HG02852 (cell line): ENCODE data around the gene WWOX.

Source experiments
- ATAC-seq: cut with Tn5 transposase; IDR thresholded peaks from one replicate; pipeline ENCODE4 v1.9.1; 2021; ENCODE audit warnings: mild to moderate bottlenecking, moderate library complexity; ENCODE audit not compliant: unreplicated experiment

Gene WWOX

GRCh38 chr16:79097166-79097565 lies 997.7 kb downstream of the WWOX start:
- no peak for ATAC-seq

DNA sequence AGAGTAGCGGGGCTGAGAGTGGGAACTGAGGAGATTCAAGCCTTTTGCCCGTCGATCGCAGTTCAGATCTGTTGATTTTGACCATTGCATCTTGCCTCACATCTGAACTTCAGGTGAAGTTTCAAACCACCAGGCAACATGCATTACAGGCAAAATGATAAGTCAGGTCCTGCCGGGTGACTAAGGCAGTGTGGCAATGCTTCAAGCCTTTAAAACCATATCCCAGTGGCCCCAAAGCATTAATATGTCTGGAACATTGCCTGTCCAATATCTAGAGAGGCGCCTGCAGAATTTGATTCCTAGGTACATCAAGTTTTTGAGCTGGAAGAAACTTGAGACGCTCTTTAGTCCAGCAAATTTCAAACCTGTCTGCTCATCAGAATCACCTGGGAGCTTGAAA lies 998.3 kb downstream of the WWOX start:
- no peak for ATAC-seq

GRCh38 chr16:79098907-79099306 lies 999.5 kb downstream of the WWOX start:
- no peak for ATAC-seq

- no peak for ATAC-seq
Observed at GRCh38 chr16:79099716-79100115, 1000.3 kb downstream of the WWOX start.

DNA sequence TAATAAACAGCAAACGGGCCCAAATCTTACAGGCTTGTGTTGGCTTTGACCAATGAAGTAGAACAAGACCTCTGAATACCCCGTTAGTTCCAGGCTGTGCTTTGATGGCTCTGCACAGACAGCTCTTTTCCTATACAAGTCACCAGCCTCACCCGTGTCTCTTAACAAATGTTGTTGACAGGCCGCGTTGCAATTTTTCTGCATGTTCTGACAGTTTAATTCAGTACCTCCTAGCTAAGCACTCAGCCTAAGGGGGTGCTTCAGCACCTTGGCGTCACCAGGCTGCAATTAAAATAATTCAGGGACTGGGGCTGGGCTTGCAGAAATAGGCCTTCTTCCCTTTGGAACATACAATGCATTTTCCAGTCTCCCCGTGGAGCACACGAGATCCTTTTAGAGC lies 1001.0 kb downstream of the WWOX start:
- ATAC-seq = no peak

GRCh38 chr16:79101491-79101890 lies 1002.0 kb downstream of the WWOX start:
- ATAC-seq = no peak

DNA sequence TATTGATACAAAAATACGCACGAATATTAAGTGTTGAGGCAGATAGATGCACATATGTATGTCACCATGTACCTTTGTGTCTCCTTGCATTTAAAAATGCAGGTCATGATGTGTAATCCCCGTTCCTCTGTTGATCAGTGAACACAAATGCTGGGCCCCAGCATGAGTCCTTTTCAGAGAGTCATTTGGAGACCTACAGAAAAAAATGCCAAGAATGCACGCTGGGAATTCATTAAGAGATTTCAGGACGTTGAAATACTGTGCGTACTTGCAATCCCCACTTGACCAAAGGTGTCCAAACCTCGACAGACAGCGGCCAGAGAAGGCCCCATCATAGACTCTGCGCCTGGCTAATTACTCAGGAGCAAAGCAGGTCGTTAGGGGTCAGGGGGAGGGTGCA lies 1005.1 kb downstream of the WWOX start:
- ATAC-seq = no peak

DNA sequence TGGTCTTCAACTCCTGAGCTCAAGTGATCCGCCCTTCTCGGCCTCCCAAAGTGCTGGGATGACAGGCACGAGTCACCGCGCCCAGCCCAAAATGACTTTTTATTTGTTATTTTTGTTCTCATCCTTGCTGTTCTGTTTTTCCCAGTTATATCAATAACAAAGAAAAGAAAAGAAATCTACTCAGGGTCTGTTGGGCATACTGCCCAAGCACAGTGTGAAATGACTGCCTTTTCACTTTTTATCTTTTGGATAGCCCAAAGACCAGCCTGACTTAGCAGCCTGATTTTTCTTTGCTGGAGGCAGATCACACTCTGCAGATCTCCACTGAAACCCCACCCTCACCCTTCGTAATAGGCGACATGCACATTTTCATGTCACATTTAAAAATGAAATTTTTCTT lies 1007.8 kb downstream of the WWOX start:
- no peak for ATAC-seq

DNA sequence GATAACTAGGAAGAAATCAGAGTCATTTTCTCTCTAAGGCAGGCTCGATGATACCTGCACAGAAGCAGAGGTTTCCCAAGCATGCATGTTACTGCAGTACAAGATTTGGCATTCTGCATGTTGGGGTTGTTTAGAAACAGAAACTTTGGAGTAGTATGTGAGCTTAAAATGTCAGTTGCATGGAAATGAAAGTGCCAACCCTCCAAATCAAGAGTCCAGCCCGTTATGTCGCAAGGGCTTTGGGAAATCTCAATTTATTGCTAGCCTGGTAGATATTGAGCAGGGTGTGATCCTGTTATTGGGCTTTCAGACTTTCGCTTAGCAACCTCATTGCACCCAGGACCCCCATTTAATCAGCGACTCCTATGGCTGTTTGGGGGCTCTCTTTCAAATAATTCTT lies 1010.3 kb downstream of the WWOX start:
- no peak for ATAC-seq

DNA sequence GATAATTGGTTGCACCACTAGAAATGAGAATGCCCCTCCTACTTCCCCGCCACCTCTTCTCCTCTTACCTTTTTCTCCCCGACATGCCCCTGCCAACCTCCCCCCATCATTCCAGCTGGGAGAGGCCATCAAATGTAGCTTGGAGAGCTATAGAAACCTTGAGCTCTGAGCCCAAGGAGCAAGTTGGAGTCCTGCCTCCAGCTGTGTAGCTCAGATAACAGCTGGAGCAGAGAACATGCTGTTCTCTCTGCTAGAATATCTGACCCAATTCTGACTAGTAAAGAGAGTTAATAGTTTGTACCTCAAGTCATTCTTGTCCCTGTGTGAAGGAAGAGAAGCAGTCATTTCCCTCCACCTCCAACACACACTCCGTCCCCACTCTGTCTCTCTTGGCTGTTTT lies 1010.8 kb downstream of the WWOX start:
- no peak for ATAC-seq

DNA sequence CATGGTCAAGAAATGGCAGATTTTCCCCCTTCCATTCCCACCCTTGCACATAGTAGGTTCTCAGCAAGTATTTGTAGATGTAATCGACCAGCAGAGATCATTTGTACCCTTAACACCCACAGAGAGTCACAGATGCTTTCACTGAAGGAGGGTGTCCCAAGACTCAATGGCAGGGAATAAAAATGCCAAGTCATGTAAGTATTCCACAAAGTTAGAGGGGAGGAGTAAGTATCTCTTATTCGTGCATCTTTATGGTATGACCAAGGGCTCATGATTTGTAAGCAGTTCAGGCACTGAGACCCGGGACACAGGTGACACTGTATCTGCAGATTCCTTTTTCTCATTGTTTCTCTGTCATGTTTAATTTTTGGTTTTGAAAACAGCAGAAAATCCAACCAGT lies 1011.5 kb downstream of the WWOX start:
- no peak for ATAC-seq

DNA sequence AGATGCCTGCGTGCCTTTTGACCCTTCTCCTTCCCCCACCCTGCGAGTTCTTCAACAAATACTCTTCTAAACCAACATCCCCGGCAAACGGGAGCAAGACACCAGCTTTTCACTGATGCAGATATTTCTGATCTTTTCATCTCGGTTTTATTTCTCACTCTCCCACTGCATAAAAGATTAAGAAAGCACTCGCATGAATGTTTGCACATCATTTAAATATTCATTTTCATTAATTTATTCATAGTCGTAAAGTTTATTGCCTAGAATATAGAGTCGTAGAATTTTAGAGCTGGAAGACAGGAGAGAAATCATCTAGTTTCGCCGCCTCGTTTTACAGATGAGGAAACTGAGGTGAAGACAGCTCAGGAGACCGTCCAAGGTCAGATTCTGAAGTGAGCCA lies 1013.0 kb downstream of the WWOX start:
- no peak for ATAC-seq

DNA sequence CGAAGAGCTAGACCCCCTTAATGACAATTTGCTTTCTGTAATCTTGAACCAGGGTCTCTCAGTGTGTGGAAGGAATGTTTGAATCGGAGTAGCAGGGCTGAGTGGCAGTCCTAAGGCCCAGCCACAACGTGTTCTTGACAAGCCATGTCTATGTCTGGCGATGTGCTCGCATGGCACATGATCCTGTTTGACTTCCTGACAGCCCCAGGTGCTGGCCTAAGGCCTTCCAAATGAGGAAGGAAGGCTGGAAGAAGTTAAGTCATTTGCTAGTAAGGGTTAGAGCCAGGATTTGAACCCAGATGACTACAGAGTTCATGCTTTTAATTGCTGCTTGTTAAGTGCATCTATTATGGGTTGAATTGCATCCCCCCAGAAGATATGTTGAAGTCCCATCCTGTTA lies 1014.4 kb downstream of the WWOX start:
- no peak for ATAC-seq

- ATAC-seq = no peak
Observed at GRCh38 chr16:79114759-79115158, 1015.3 kb downstream of the WWOX start.

DNA sequence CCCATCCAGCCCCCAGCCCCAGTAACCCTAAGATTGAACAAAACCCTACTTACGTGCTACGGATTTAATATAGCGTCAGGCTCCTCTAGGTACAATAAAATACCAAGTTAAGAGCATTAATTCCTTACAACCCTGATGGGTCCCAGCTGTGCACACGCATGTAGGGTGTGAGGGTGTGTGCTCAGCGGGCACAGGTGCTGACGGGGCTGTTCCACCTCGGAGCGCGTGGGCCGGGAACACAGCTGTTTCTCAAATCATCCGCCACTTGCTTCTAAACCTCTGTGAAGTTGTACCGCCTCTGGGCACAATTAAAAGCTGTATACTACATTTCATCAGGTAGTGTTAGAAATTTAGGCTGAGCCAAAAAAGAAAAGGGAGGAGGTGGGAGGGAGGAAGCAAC lies 1022.5 kb downstream of the WWOX start:
- no peak for ATAC-seq

GRCh38 chr16:79122343-79122742 lies 1022.9 kb downstream of the WWOX start:
- ATAC-seq = no peak

DNA sequence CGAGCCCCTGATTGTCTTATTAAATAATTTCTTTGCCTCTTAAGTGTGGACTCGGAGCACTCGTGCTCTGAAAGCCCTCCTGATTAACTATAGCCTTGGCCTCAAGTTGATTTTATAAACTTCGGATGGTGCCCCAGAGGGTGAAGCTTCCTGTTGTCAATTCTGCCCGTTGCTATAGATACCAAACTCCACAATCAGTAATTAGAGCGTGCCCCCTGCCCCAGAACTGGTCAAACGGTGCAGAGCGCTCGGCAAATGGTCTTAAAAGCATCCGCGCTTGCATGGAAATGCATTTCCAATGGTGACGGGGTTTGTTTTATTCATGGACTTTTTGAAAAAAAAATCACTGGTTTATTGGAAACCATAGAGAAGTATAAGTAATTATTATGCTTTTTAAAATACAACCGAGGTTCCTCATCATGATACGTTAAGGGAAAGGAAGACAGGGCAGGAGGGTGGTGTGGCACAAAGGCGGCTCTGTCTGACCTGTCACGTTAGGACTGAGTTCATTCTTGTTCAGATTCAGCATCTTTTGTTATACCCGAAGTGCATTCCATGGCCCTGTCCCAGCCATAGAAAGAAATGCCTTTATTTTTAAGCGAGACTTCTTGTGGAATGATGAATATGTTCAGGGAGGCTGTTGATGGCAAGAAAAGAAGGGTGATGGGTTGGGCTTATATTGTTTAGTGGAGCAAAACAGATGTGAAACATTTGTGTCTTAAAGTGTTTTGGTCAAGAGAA lies 1024.7 kb downstream of the WWOX start:
- no peak for ATAC-seq

DNA sequence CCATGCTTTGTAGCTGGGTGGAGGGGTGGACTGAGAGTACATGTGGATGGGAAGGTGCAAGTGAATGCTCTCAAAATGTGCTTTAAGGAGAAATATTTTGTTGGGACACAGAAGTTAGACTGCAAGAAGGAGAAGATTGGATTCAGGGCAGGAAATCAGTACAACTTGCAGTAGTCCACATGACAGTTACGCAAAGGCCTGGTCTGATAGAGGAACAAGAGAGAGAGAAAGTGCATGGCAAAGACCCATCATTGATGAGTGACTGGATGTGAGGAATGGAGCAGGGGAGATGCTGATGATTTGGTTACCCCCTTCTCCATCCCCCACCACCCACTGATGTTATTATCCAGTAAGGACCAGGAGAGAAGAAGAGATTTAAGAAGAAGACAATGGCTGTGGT lies 1028.3 kb downstream of the WWOX start:
- no peak for ATAC-seq

DNA sequence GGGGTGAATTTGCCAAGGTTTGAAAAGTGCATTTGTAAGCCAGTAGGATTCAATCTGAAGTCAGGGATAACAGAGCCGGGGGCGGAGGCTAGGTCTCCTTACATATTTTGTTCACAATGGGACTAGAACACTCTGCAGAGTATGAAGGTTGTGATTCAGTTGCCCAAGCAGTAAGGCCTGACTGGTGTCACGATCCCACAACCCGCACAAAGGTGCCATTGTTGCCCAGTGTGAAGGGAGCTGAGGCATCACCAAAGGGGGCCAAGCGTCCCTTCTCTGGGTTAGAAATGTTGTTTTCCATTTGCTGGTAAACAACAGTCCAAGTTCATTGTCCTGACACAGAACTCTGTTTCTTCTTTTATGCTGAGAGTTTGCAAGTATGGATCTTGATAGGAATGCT lies 1029.3 kb downstream of the WWOX start:
- ATAC-seq = no peak

GRCh38 chr16:79130616-79131015 lies 1031.2 kb downstream of the WWOX start:
- no peak for ATAC-seq

DNA sequence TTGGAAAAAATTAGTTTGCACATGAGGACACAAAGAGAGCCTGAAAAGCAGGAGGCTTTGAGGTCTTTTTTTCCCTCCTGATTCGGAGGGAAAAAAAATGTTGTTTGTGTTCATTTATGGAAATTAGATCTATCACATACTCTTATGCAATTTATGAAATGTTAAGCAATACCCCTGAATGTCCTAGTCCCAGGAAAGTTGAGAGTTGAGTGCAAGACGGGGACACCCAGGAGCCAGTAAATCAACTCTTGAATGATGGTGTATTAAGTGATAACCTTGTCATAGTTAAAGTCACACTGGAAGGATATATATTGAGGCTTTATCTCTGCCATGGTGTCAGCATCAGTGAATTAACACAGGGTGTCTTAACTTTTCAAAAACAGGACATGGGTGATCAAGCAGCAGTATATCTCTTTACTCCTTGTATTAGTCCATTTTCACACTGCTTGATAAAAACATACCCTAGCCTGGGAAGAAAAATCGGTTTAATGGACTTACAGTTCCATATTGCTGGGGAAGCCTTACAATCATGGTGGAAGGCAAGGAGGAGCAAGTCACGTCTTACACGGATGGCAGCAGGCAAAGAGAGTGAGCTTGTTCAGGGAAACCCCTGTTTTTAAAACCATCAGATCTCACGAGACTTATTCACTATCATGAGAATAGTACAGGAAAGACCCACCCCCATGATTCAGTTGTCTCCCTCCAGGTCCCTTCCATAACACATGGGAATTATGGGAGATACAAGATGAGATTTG lies 1032.0 kb downstream of the WWOX start:
- no peak for ATAC-seq

DNA sequence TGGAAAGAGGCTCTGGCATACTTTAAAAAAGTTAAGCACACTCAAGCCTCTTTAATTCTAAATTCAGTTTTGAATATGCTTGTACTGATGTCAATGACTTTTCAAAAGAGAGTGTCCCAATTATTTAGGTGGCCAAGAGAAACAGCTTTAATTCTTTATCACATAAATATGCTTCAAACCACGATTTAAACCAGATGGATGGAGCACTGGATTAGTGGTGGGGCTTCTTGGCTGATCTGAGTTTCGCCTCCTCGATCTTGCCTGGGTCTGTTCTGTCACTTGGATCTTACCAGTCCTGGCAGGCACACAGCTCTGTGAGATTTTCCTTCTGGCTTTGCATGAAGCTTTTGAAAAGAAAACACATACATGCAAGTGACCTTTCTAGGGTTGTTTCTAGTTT lies 1033.2 kb downstream of the WWOX start:
- no peak for ATAC-seq

GRCh38 chr16:79134300-79134699 lies 1034.8 kb downstream of the WWOX start:
- no peak for ATAC-seq
